Measurements from ENCODE around the gene FGF14.

Gene FGF14

GRCh38 chr13:101965096-101965495 is 436.8 kb downstream of the FGF14 start:
- no peak overlapping the region for H3K27ac ChIP-seq
- TF ChIP-seq ZFX (IDR thresholded peaks at IDR 0.05) = no peak
- no peak for TF ChIP-seq CTCF (conservative IDR thresholded peaks at IDR 0.05)

DNA sequence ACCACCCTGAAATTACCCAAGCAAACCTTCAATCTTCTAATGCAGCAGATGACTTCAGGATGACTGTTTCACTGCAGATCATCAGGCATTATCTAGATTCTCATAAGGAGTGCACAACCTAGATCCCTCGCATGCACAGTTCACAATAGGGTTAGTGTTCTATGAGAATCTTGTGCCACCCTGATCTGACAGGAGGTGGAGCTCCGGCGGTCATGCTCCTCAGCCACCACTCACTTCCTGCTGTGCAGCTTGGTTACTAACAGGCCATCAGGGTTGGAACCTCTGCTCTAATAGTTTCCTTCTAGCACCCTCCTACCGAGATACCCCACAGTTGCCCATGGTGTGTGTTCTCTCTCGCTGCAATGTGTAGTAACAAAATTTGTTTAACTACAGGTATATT is 442.8 kb downstream of the FGF14 start:
- TF ChIP-seq ZFX (IDR thresholded peaks at IDR 0.05) = no peak
- TF ChIP-seq CTCF (conservative IDR thresholded peaks at IDR 0.05) = no peak

DNA sequence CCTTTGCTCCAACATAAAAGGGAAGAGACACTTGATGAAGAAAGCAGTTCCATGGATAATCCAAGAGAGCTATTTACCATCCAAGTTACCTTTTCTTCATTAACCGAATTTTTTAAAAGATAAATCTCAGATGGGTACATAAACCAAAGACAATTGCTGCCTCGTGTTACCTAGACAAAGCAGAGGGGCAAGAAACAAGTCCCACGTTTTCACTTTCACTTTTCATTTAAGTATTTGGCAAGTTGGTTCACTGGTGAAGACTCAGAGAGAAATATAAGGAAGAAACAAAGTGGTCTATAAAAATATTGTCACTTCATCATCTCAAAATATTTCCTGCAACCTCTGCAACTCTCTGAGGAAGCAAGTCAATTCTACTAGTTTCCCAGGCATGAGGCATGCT is 446.1 kb downstream of the FGF14 start:
- TF ChIP-seq CTCF (conservative IDR thresholded peaks at IDR 0.05) (no peak), ZFX (IDR thresholded peaks at IDR 0.05) (no peak)

More for the DNA sequence above, 442.8 kb downstream of the FGF14 start:
- no peak overlapping the region for H3K27ac ChIP-seq

DNA sequence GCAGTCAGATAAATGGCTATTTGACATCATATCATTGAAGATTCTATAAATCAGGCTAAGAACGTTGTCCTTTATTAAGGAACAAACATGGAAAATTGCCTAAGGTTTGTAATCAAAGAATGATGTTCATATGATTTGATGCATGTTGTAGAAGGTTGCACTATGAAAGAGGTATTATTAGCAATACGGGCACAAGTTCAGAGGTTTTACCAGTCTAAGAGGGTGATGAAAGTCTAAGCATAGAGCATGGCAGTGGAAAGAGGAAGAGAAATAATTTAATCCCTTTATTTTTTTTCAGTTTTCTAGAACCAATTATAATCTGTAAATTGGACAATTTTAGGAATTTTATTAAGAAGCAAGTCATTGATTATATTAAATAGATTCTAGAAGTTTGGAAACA is 450.7 kb downstream of the FGF14 start:
- TF ChIP-seq CTCF (conservative IDR thresholded peaks at IDR 0.05) = no peak
- TF ChIP-seq ZFX (IDR thresholded peaks at IDR 0.05) = no peak

More for the DNA sequence above, 446.1 kb downstream of the FGF14 start:
- no peak overlapping the region for H3K27ac ChIP-seq

GRCh38 chr13:101949681-101950080 is 452.2 kb downstream of the FGF14 start:
- H3K27ac ChIP-seq = no peak overlapping the region
- TF ChIP-seq ZFX (IDR thresholded peaks at IDR 0.05) (no peak), CTCF (conservative IDR thresholded peaks at IDR 0.05) (no peak)

More for the DNA sequence above, 450.7 kb downstream of the FGF14 start:
- H3K27ac ChIP-seq = no peak overlapping the region

GRCh38 chr13:101946401-101946800 is 455.4 kb downstream of the FGF14 start:
- TF ChIP-seq CTCF (conservative IDR thresholded peaks at IDR 0.05) (no peak), ZFX (IDR thresholded peaks at IDR 0.05) (no peak)
- H3K27ac ChIP-seq = no peak overlapping the region

- no peak for TF ChIP-seq CTCF (conservative IDR thresholded peaks at IDR 0.05)
- TF ChIP-seq ZFX (IDR thresholded peaks at IDR 0.05) = no peak
- H3K27ac ChIP-seq = no peak overlapping the region
Measured at GRCh38 chr13:101945435-101945834, 456.4 kb downstream of the FGF14 start.

Data from C4-2B (cell line).